ENCODE results near the gene CP. TPM values are rescaled to one million over a fixed set of nuclear protein-coding genes. Genes with fewer than 3 reads are reported as not detected.
"Not testable (repeated sequence)": the region's sequence is repeated elsewhere in the genome, so short reads cannot be mapped to it uniquely, and the experiment has no call there.

Gene CP
- total RNA-seq, 1 donor = 10.2 TPM

- no peak for DNase-seq (ENCODE audit: low read depth in 2 of 3, low spot score in 2 of 3)
These were observed 6.1 kb upstream of the CP start for GRCh38 chr3:149227591-149228268.

DNA sequence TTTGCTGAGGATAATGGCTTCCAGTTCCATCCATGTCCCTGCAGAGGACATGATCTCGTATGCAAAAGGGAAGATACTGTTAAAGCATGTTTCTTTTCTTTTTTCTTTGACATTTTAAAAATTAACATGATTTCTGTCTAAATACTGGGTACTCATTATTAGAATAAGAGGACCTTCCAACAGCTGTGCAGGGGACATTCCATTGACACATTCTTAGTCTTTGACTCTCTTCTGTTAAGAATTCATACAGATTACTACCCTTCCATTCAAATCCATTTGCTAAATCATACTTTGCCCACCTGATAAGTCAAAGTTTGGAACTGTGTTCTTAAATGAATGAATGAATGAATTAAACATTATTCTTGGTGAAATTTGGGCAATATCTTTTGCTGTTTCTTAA, 5.1 kb upstream of the CP start:
- DNase-seq (ENCODE audit: low read depth in 2 of 3, low spot score in 2 of 3) = no peak

DNA sequence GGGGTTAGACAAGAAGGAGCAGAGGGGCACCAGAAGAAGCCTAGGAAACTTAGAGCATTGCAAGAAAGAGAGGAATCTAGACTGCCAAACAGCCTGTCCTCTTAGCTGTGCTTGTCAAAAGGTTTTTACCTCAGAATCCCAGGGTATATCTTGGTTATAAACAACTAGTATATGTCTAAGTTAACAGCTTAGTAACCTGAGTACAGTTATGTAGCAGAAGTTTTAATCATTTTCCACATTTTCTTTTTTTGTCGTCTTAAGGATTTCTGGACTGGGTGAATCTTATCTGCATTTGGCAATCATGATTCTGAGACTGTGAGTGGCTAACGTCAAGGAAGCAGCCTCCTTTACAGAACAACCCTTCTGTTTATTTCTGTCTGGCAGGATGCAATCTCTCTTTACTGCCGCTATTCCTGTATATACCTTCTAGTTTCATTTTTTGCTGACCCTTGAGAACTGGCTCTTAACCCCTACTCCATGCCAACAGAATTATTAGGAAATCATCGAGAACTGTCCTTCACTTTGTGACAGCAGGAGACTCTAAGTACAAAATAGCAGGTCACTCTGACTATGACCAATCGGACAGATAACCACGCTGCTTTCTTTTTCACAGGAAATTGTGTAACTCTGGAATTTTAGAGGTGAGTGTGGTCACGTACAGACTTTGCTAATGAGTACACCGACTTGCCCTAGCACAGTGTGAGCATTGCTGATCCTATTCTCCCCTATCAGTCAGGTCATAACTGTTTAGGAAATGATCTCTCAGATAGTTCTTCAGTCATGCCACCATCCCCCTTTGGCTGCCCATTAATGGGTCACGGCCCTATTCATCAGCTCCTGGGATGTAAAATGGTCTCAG, 3.3 kb upstream of the CP start:
- peak in 2 of 3 donors; percentile 73 to 78 for DNase-seq (ENCODE audit: low read depth in 2 of 3, low spot score in 2 of 3)

- no peak for DNase-seq (ENCODE audit: low read depth in 2 of 3, low spot score in 2 of 3)
These were observed 1.8 kb upstream of the CP start for GRCh38 chr3:149223461-149223820.

DNA sequence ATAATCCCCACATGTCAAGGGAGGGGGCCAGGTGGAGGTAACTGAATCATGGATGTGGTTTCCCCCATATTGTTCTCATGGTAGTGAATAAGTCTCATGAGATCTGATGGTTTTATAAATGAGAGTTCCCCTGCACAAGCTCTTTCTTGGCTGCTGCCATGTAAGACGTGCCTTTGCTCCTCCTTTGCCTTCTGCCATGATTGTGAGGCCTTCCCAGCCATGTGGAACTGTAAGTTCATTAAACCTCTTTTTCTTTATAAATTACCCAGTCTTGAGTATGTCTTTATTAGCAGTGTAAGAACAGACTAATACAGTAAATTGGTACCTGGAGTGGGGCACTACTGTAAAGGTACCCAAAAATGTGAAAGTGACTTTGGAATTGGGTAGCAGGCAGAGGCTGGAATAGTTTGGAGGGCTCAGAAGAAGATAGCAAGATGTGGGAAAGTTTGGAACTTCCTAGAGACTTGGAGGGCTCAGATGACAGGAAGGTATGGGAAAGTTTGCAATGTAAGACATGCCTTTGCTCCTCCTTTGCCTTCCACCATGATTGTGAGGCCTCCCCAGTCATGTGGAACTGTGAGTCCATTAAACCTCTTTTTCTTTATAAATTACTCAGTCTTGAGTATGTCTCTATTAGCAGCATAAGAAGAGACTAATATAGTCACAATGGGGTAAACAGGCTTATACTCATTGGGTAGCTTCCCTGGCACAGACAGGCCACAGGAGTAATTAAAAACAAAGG, 2.1 kb downstream of the CP start:
- not testable (repeated sequence) for DNase-seq (ENCODE audit: low read depth in 2 of 3, low spot score in 2 of 3)

DNA sequence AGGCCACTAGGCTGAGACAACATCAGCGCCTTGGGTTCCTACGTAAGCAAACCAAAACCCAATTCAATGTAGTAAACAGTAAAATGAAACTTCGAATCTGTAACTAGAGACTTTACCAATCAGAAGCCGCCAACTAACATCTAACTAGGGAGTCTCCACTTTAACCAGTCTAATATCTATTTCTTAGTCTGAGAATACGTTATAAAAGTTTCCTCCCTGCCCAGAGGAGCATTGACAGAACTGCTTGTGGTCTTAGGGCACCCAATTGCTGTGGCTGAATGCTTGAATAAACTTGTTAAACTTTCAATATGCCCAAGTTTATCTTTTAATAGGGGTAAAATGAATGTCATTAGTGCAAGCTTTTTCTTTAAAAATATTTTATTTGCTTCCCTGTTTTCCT, 4.3 kb downstream of the CP start:
- DNase-seq (ENCODE audit: low read depth in 2 of 3, low spot score in 2 of 3) = no peak

- DNase-seq (ENCODE audit: low read depth in 2 of 3, low spot score in 2 of 3) = no peak
These were observed 5.3 kb downstream of the CP start for GRCh38 chr3:149216193-149216869.

- no peak for DNase-seq (ENCODE audit: low read depth in 2 of 3, low spot score in 2 of 3)
These were observed 6.1 kb downstream of the CP start for GRCh38 chr3:149215515-149215914.

- DNase-seq (ENCODE audit: low read depth in 2 of 3, low spot score in 2 of 3) = no peak
These were observed 6.9 kb downstream of the CP start for GRCh38 chr3:149214702-149215101.

- DNase-seq (ENCODE audit: low read depth in 2 of 3, low spot score in 2 of 3) = no peak
These were observed 9.2 kb downstream of the CP start for GRCh38 chr3:149212386-149212785.

DNA sequence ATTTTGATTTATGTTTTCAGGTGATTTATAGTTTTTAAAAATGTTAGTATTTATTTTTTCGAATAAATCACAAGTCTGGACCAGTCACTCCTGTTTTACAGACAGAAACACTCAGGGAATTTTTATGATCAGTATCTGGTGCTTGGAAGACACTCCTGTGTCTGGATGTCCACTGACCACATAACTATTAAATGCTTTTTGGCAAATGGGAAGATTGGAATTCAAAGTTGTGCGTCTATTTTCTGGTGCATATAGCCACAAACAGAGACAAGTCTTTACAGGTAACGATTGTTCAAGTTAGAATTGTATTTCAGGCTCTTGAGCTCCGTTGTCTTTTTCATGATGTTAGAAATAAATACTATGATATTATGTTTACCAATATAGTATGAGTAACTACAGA, 12.2 kb downstream of the CP start:
- DNase-seq (ENCODE audit: low read depth in 2 of 3, low spot score in 2 of 3) = no peak

DNA sequence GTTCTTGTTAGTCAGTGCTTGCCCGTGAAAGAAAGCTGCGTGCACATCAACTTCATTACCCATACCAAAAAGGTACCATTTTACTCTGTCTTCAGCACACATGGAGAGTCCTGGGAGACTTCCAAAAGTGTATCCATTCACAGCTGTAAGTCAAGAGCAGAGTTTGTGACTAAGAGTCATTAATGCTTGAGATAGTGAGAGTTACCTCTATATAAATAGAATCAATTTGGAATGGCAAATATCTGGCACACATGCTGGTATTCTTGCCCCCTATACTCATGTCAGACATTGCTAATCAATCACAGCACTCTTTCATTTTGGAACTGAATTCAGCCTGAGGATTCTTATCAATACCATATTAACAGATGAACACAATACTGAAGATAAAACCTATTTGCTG, 14.2 kb downstream of the CP start:
- no peak for DNase-seq (ENCODE audit: low read depth in 2 of 3, low spot score in 2 of 3)

GRCh38 chr3:149204390-149204991, 17.1 kb downstream of the CP start:
- DNase-seq (ENCODE audit: low read depth in 2 of 3, low spot score in 2 of 3) = no peak

GRCh38 chr3:149203758-149204157, 17.9 kb downstream of the CP start:
- DNase-seq (ENCODE audit: low read depth in 2 of 3, low spot score in 2 of 3) = peak in 2 of 3 donors; percentile 57 to 89

DNA sequence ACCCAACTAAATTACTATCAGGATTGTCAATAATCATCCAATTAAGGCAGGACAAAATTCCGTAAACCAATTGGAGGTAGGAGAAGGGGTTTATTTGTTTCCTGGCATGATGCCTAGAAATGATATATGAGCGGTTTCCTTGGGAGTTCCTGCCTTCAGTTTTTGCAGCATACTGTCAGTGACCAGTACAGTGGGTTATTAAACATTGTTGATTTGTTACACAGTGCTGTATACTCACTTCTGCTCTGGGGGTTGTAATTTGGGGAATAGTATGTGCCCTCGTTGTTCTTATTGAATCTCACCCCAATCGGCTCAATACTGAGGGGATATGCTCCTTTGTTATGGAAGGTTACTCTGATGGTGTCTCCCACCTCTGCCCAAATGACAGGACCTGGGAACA, 22.2 kb downstream of the CP start:
- peak in 2 of 3 donors; percentile 37 to 65 for DNase-seq (ENCODE audit: low read depth in 2 of 3, low spot score in 2 of 3)

DNA sequence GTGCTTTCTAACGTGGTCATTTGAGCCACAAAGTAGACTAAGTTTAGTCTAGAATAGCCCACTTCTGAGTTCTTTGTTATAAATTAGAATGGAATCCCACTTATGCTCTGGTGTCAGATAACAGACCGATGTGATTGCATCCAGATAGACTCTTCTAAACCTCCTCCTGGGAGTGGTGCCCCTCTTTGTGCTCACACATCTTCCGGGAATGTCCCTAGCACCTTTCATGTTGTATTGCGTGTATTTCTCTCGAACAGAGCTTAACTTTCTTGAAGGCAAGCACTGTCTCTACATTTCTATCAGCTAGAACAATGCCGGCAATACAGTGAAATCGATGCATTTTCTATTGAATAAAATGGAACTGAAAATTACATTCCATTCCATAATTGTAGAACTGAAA, 23.0 kb downstream of the CP start:
- no peak for DNase-seq (ENCODE audit: low read depth in 2 of 3, low spot score in 2 of 3)

- DNase-seq (ENCODE audit: low read depth in 2 of 3, low spot score in 2 of 3) = peak in 1 of 3 donors; percentile 12
These were observed 24.0 kb downstream of the CP start for GRCh38 chr3:149197669-149198068.

DNA sequence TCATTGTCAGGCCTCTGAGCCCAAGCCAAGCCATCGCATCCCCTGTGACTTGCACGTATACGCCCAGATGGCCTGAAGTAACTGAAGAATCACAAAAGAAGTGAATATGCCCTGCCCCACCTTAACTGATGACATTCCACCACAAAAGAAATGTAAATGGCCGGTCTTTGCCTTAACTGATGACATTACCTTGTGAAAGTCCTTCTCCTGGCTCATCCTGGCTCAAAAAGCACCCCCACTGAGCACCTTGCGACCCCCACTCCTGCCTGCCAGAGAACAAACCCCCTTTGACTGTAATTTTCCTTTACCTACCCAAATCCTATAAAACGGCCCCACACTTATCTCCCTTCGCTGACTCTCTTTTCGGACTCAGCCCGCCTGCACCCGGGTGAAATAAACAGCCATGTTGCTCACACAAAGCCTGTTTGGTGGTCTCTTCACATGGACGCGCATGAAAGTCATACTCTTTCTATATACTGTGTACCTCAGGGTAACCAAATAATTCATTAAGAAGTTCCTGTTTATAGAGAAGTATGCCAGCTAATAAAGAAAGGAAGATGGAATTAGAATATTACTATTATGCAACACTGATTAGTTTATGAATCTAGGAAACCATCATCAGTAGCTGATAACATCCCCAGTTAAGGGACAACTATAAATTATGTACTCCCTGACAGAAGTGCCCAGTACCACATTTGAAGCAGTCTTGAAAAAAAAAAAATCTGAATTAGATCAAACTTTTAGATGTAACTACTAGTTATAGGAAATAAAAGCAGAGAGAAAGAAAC, 24.6 kb downstream of the CP start:
- DNase-seq (ENCODE audit: low read depth in 2 of 3, low spot score in 2 of 3) = not testable (repeated sequence)

DNA sequence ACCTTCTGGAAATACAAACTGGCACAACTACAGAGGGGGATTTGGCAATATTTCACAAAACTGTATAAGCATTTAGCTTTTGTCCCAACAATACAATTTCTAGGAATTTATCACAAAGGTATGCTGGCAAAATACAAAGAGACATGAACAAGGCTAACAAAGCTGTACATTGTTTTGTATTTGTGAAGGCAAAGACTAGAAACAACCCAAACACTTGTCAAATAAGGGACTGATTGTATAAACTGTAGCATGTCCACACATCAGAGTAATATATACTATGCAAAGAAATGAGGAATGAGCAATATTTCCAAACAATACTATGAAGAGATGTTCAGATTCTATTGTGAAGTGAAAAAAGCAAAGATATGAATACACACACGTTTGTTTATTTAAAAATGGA, 26.4 kb downstream of the CP start:
- no peak for DNase-seq (ENCODE audit: low read depth in 2 of 3, low spot score in 2 of 3)

- no peak for DNase-seq (ENCODE audit: low read depth in 2 of 3, low spot score in 2 of 3)
These were observed 33.1 kb downstream of the CP start for GRCh38 chr3:149188494-149188893.

Data from hematopoietic multipotent progenitor cell (in vitro differentiated cells).